GM12878 (cell line): ENCODE results near the gene SYNGR2. TPM values are rescaled to one million over a fixed set of nuclear protein-coding genes. Genes with fewer than 3 reads are reported as not detected.

Experiments
- ATAC-seq: fragments of 200-7000 bp; cut with Tn5 transposase; 3 replicates; pipeline ENCODE4 v1.9.1; 2020; ENCODE audit warnings: mild to moderate bottlenecking, moderate library complexity
- BruUV-seq: library from RNA; stranded (reverse); fragments of 400-500 nt; replicated peaks from 2 replicates; lab custom pipeline; 2021; lab: Mats Ljungman, UMichigan
- CTCF ChIA-PET: fragments of 300-600 bp; sonication (Branson Sonifier 250); formaldehyde crosslinking; extraction: SDS; loops from one replicate; lab custom pipeline; 2021; ENCODE audit warnings: inconsistent platforms; lab: Yijun Ruan, JAX
- POLR2A ChIA-PET: fragments of 350-600 bp; formaldehyde crosslinking; extraction: SDS; loops from one replicate; lab custom pipeline; 2021; ENCODE audit warnings: inconsistent platforms; lab: Charles Lee
- RAD21 ChIA-PET: fragments of 300-600 bp; sonication (Branson Sonifier 250); formaldehyde crosslinking; loops from one replicate; lab custom pipeline; 2023; ENCODE audit warnings: antibody characterized with exemption; ENCODE audit not compliant: unreplicated experiment; lab: Charles Lee
- SMC1A ChIA-PET: fragments of 300-600 bp; sonication (Branson Sonifier 250); formaldehyde crosslinking; loops from one replicate; lab custom pipeline; 2023; ENCODE audit not compliant: unreplicated experiment, uncharacterized antibody; lab: Charles Lee
- DNase-seq: peaks from one replicate; pipeline ENCODE4 v3.0.0-alpha.2; 2011; ENCODE audit warnings: low read depth, low spot score
- FAIRE-seq: peaks from 3 replicates; lab custom pipeline; 2011; peaks lifted over from hg19 to GRCh38; lab: Jason Lieb, UNC
- H2AFZ ChIP-seq: 2 replicates; pipeline ENCODE4 v1.6.0; 2011; ENCODE audit warnings: low read depth, low read length, control low read depth; ENCODE audit not compliant: control insufficient read depth
- H3K27ac ChIP-seq: 2 replicates; pipeline ENCODE4 v1.5.1; 2011; ENCODE audit warnings: control low read depth; ENCODE audit not compliant: control insufficient read depth, insufficient read depth
- H3K27me3 ChIP-seq, 2 experiments: replicated peaks in 1 of 2; 2 replicates each; pipeline versions ENCODE4 v1.6.0 to v1.6.1; 2011; ENCODE audit warnings: low read length in 1 of 2; ENCODE audit not compliant: control insufficient read depth in 2 of 2, insufficient read depth in 2 of 2
- H3K36me3 ChIP-seq, 2 experiments: 2 replicates each; pipeline ENCODE4 v1.5.1; 2011; ENCODE audit warnings: low read length in 1 of 2; ENCODE audit not compliant: control insufficient read depth in 2 of 2, insufficient read depth in 2 of 2
- H3K4me1 ChIP-seq: 2 replicates; pipeline ENCODE4 v1.6.1; 2011; ENCODE audit warnings: mild to moderate bottlenecking, low read length, moderate library complexity, mixed read lengths; ENCODE audit not compliant: control insufficient read depth, insufficient read depth
- H3K4me2 ChIP-seq: 2 replicates; pipeline ENCODE4 v1.6.0; 2011; ENCODE audit warnings: control low read depth; ENCODE audit not compliant: control insufficient read depth, insufficient read depth
- H3K4me3 ChIP-seq: fragments of 200-600 bp; sonication (generic); 2 replicates; pipeline ENCODE4 v1.5.1; 2016
- H3K79me2 ChIP-seq: 2 replicates; pipeline ENCODE4 v1.6.0; 2011; ENCODE audit warnings: low read length; ENCODE audit not compliant: control insufficient read depth, insufficient read depth
- H3K9ac ChIP-seq: 2 replicates; pipeline ENCODE4 v1.8.0; 2011; ENCODE audit warnings: low read length, control low read depth, mixed read lengths; ENCODE audit not compliant: control insufficient read depth, insufficient read depth
- H3K9me3 ChIP-seq: replicated peaks from 3 replicates; pipeline ENCODE4 v1.5.1; 2011; ENCODE audit warnings: mild to moderate bottlenecking, low read length; ENCODE audit not compliant: control insufficient read depth, insufficient read depth
- H4K20me1 ChIP-seq: 2 replicates; pipeline ENCODE4 v1.6.0; 2011; ENCODE audit not compliant: control insufficient read depth, insufficient read depth
- CBFB ChIP-seq: IDR thresholded peaks from 2 replicates; pipeline ENCODE4 v1.6.1; 2016; ENCODE audit warnings: antibody characterized with exemption, low read depth
- CEBPB ChIP-seq, 2 experiments: fragments of 150-350 bp in 1 of 2; IDR thresholded peaks; 2 replicates each; pipeline ENCODE4 v1.6.1; 2012 to 2014; ENCODE audit warnings: low read depth in 2 of 2, low read length in 2 of 2, borderline replicate concordance in 1 of 2, inconsistent platforms in 1 of 2
- CHD4 ChIP-seq: fragments of 200-600 bp; sonication (generic); IDR thresholded peaks from 2 replicates; pipeline ENCODE4 v1.6.1; 2016; ENCODE audit warnings: mild to moderate bottlenecking
- EZH2 ChIP-seq: IDR thresholded peaks from 2 replicates; pipeline ENCODE4 v1.6.1; 2012; ENCODE audit warnings: low read depth, mild to moderate bottlenecking, control low read depth, inconsistent platforms, low read length, borderline replicate concordance; ENCODE audit not compliant: control insufficient read depth
- GABPA ChIP-seq: IDR thresholded peaks from 2 replicates; pipeline ENCODE4 v1.6.1; 2014; ENCODE audit warnings: antibody characterized with exemption, low read depth, mild to moderate bottlenecking, inconsistent platforms
- IKZF2 ChIP-seq, 2 experiments: fragments of 450-650 bp; IDR thresholded peaks; 2 replicates each; pipeline ENCODE4 v1.6.1; 2017; ENCODE audit warnings: mild to moderate bottlenecking in 2 of 2, moderate library complexity in 2 of 2
- JUNB ChIP-seq: IDR thresholded peaks from 2 replicates; pipeline ENCODE4 v1.6.1; 2016; ENCODE audit warnings: antibody characterized with exemption, mild to moderate bottlenecking
- JUND ChIP-seq: IDR thresholded peaks from 2 replicates; pipeline ENCODE4 v1.6.1; 2012; ENCODE audit warnings: low read depth, mild to moderate bottlenecking, low read length, improper control_type of control experiment, moderate library complexity
- LARP7 ChIP-seq: fragments of 450-650 bp; IDR thresholded peaks from 2 replicates; pipeline ENCODE4 v1.6.1; 2017; ENCODE audit warnings: mild to moderate bottlenecking
- MEF2A ChIP-seq: IDR thresholded peaks from 2 replicates; pipeline ENCODE4 v1.6.1; 2011; ENCODE audit warnings: low read depth, mild to moderate bottlenecking, low read length, moderate library complexity; ENCODE audit not compliant: insufficient read depth
- MEF2B ChIP-seq: fragments of 450-650 bp; IDR thresholded peaks from 2 replicates; pipeline ENCODE4 v1.6.1; 2018; ENCODE audit warnings: mild to moderate bottlenecking, moderate library complexity; ENCODE audit not compliant: partially characterized antibody, poor library complexity, severe bottlenecking
- NFIC ChIP-seq: IDR thresholded peaks from 2 replicates; pipeline ENCODE4 v1.6.1; 2012; ENCODE audit warnings: low read depth, mild to moderate bottlenecking, inconsistent platforms, low read length, moderate library complexity
- PAX5 ChIP-seq: IDR thresholded peaks from 2 replicates; pipeline ENCODE4 v1.6.1; 2011; ENCODE audit warnings: low read depth, low read length, borderline replicate concordance
- POLR2AphosphoS2 ChIP-seq: IDR thresholded peaks from 2 replicates; pipeline ENCODE4 v1.6.1; 2011; ENCODE audit warnings: low read depth, mild to moderate bottlenecking, low read length, improper control_type of control experiment, moderate library complexity
- SMAD5 ChIP-seq: IDR thresholded peaks from 2 replicates; pipeline ENCODE4 v1.6.1; 2016; ENCODE audit warnings: antibody characterized with exemption, low read depth
- SMC3 ChIP-seq: IDR thresholded peaks from 2 replicates; pipeline ENCODE4 v1.6.1; 2011; ENCODE audit warnings: low read length, improper control_type of control experiment, borderline replicate concordance
- TARDBP ChIP-seq: IDR thresholded peaks from 2 replicates; pipeline ENCODE4 v1.6.1; 2016; ENCODE audit warnings: borderline replicate concordance
- WGBS: methylation state at CpG from one replicate; pipeline ENCODE4 v1.1.6; 2016; ENCODE audit warnings: low lambda C conversion rate; ENCODE audit not compliant: insufficient replicate concordance, insufficient coverage; ENCODE audit errors: missing lambda C conversion rate; 5-methylcytosine and 5-hydroxymethylcytosine counted together
- in situ Hi-C: fragments of 300-500 bp; cut with MboI; formaldehyde crosslinking; loops from 9 replicates; pipeline ENCODE4 v1.14.3; 2018; ENCODE audit warnings: mixed read lengths
- intact Hi-C: fragments of 100-400 bp; cut with micrococcal nuclease; formaldehyde crosslinking; loops from one replicate; pipeline ENCODE4 v1.14.2; 2022; ENCODE audit not compliant: unreplicated experiment
- polyA plus RNA-seq, 11 experiments: library from polyadenylated mRNA; depleted of rRNA in 4 of 11; unstranded in 6 of 11; stranded (reverse) in 5 of 11; fragments of >200 nt; fragmentation: Nextera tagmentation in 4 of 11; fragmentation: Illumina TruSeq in 1 of 11; extraction: Ambion mirVana in 4 of 11; extraction: Trizol in 1 of 11; gene quantifications; 1 replicate in 1 of 11; 2 replicates in 10 of 11; pipeline versions ENCODE4 v1.2.1 to v1.2.3, GENCODE V29; 2011 to 2016; ENCODE audit warnings: inconsistent platforms in 2 of 11, missing spikeins in 2 of 11, low read depth in 1 of 11
- total RNA-seq, 4 experiments: library from RNA; depleted of rRNA in 3 of 4; stranded (reverse); fragments of >200 nt in 3 of 4; fragmentation: Illumina TruSeq in 1 of 4; extraction: Trizol in 1 of 4; gene quantifications; 2 replicates each; pipeline versions ENCODE4 v1.2.1 to v1.2.3, GENCODE V29; 2013 to 2021
- TF ChIP-seq, protein P1 (sequence below): fragments of 450-650 bp; IDR thresholded peaks from 2 replicates; pipeline ENCODE4 v1.6.1; 2016; ENCODE audit warnings: mild to moderate bottlenecking, moderate library complexity, borderline replicate concordance
- TF ChIP-seq, protein P2 (sequence below): IDR thresholded peaks from 2 replicates; pipeline ENCODE4 v1.6.1; 2011; ENCODE audit warnings: borderline replicate concordance, low read depth, mild to moderate bottlenecking, moderate library complexity, mixed read lengths, low read length; ENCODE audit not compliant: insufficient read depth; ENCODE audit errors: extremely low read length

Gene SYNGR2
- total and polyA plus RNA-seq, 10 of the 15 experiments (the other 5 are each of a cell fraction or from before 2014, with no cell fraction given) = 4.4 to 529 (median 261) TPM

DNA sequence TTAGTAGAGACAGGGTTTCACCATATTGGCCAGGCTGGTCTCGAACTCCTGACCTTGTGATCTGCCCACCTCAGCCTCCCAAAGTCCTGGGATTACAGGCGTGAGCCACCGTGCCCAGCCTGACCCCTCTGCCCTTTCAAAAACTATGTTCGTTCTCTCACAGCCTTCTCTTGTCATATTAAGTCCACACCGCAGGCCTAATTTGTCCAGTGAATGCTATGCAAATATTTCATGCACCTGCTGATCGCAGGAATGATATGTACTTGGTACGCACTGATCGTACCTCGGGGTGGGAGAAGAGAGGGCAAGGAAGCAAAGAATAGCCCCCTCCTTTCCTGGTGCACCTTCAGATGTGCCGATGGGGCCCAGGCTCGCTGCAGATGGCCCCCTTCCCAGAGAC, 42.7 kb downstream of the SYNGR2 start:
- TF ChIP-seq SMAD5 (no peak), SMC3 (no peak), EZH2 (no peak), LARP7 (no peak), JUND (no peak), CEBPB (IDR thresholded peaks at IDR 0.05; ENCODE audit: borderline replicate concordance in 1 of 2, low read depth in 2 of 2, low read length in 2 of 2) (no peak), MEF2B (no peak), CHD4 (no peak), IKZF2 (IDR thresholded peaks at IDR 0.05) (no peak), MEF2A (no peak), POLR2AphosphoS2 (no peak), NFIC (no peak), PAX5 (no peak), CBFB (no peak), TARDBP (no peak), JUNB (no peak), GABPA (no peak)
- TF ChIP-seq, protein P1, sequence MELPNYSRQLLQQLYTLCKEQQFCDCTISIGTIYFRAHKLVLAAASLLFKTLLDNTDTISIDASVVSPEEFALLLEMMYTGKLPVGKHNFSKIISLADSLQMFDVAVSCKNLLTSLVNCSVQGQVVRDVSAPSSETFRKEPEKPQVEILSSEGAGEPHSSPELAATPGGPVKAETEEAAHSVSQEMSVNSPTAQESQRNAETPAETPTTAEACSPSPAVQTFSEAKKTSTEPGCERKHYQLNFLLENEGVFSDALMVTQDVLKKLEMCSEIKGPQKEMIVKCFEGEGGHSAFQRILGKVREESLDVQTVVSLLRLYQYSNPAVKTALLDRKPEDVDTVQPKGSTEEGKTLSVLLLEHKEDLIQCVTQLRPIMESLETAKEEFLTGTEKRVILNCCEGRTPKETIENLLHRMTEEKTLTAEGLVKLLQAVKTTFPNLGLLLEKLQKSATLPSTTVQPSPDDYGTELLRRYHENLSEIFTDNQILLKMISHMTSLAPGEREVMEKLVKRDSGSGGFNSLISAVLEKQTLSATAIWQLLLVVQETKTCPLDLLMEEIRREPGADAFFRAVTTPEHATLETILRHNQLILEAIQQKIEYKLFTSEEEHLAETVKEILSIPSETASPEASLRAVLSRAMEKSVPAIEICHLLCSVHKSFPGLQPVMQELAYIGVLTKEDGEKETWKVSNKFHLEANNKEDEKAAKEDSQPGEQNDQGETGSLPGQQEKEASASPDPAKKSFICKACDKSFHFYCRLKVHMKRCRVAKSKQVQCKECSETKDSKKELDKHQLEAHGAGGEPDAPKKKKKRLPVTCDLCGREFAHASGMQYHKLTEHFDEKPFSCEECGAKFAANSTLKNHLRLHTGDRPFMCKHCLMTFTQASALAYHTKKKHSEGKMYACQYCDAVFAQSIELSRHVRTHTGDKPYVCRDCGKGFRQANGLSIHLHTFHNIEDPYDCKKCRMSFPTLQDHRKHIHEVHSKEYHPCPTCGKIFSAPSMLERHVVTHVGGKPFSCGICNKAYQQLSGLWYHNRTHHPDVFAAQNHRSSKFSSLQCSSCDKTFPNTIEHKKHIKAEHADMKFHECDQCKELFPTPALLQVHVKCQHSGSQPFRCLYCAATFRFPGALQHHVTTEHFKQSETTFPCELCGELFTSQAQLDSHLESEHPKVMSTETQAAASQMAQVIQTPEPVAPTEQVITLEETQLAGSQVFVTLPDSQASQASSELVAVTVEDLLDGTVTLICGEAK = no peak
- TF ChIP-seq, protein P2, sequence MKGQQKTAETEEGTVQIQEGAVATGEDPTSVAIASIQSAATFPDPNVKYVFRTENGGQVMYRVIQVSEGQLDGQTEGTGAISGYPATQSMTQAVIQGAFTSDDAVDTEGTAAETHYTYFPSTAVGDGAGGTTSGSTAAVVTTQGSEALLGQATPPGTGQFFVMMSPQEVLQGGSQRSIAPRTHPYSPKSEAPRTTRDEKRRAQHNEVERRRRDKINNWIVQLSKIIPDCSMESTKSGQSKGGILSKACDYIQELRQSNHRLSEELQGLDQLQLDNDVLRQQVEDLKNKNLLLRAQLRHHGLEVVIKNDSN = no peak
- TF ChIP-seq, all 136 proteins: peak for 0
- ChIA-PET POLR2A (interaction anchor here (0.7 kb wide), 1 partner anchor 15 kb away, joined by 6 read pairs; no protein-coding TSS in a partner anchor), CTCF (interaction anchor here (0.8 kb wide), 1 partner anchor 14 kb away, joined by 3 read pairs; no protein-coding TSS in a partner anchor), RAD21 (no interaction called here), SMC1A (no interaction called here)
- Histone ChIP-seq H3K79me2 (peaks cover 18% of the 10 kb centered on the region), H3K4me3 (no peak overlapping the region), H3K36me3 (peaks cover 0 to 3% of the 10 kb centered on the region in 2 experiments; a peak in 2 of 4 replicates), H3K4me2 (no peak overlapping the region), H3K9me3 (no peaks in the 10 kb centered on the region), H3K27me3 (no peaks in the 10 kb centered on the region), H3K27ac (no peak overlapping the region), H3K9ac (no peak overlapping the region), H2AFZ (no peak overlapping the region), H3K4me1 (no peaks in the 10 kb centered on the region; the same call in 1 of the 2 replicates), H4K20me1 (no peaks in the 10 kb centered on the region)
- BruUV-seq = no TSS peak
- in situ Hi-C loops = no loop called here
- 85% methylated on average over 9 of the region's 11 CpGs for WGBS
- FAIRE-seq (no peak), DNase-seq (no peak), ATAC-seq (no peak)
- intact Hi-C loops = no loop called here
